GM20431 (cell line): ENCODE results near the gene C19orf85.

ENCODE experiments used
- in situ Hi-C: fragments of 300-500 bp; cut with MseI, MboI; formaldehyde crosslinking; loops from one replicate; pipeline ENCODE4 v1.15.0; 2020; ENCODE audit warnings: low sequenced_read_pairs; ENCODE audit not compliant: unreplicated experiment

Gene C19orf85

GRCh38 chr19:55490478-55491432 lies 26.2 kb upstream of the C19orf85 start:
- in situ Hi-C loops: no loop called here

GRCh38 chr19:55489711-55490477 lies 25.3 kb upstream of the C19orf85 start:
- in situ Hi-C loops: no loop called here

- in situ Hi-C loops: no loop called here
Measured at GRCh38 chr19:55488986-55489710, 24.6 kb upstream of the C19orf85 start.

GRCh38 chr19:55487924-55488687 lies 23.6 kb upstream of the C19orf85 start, which contains the start of gene SSC5D:
TSS of gene SSC5D (plus strand) at chr19:55488436. CDS start at chr19:55488590, 154 bp downstream.
- in situ Hi-C loops: no loop called here

GRCh38 chr19:55486971-55487923 lies 22.7 kb upstream of the C19orf85 start:
- in situ Hi-C loops: no loop called here

GRCh38 chr19:55486043-55486970 lies 21.8 kb upstream of the C19orf85 start:
- in situ Hi-C loops: no loop called here

- in situ Hi-C loops: no loop called here
Measured at GRCh38 chr19:55485439-55486011, 21.0 kb upstream of the C19orf85 start.

GRCh38 chr19:55484593-55485438 lies 20.3 kb upstream of the C19orf85 start, which contains the start of gene NAT14:
TSS of gene NAT14 (plus strand) at chr19:55485188. CDS start at chr19:55485709, 521 bp downstream.
- in situ Hi-C loops: no loop called here

- in situ Hi-C loops: no loop called here
Measured at GRCh38 chr19:55483706-55484592, 19.4 kb upstream of the C19orf85 start.

- in situ Hi-C loops: no loop called here
Measured at GRCh38 chr19:55482967-55483705, 18.6 kb upstream of the C19orf85 start.

GRCh38 chr19:55482156-55482961 lies 17.8 kb upstream of the C19orf85 start:
- in situ Hi-C loops: no loop called here

GRCh38 chr19:55481794-55482155 lies 17.2 kb upstream of the C19orf85 start:
- in situ Hi-C loops: no loop called here

GRCh38 chr19:55481148-55481793 lies 16.7 kb upstream of the C19orf85 start:
- in situ Hi-C loops: no loop called here
